Fibroblast of the aortic adventitia (primary cell): ENCODE results near the gene IQCE. TPM values are rescaled to one million over a fixed set of nuclear protein-coding genes. Genes with fewer than 3 reads are reported as not detected.

ENCODE experiments used
- DNase-seq: peaks from one replicate; pipeline ENCODE4 v3.0.0-alpha.2; 2010; ENCODE audit warnings: low read depth
- H3K4me3 ChIP-seq: 2 replicates; pipeline ENCODE4 v1.5.1; 2011; ENCODE audit warnings: low read depth, mild to moderate bottlenecking, control low read depth, low read length, moderate library complexity
- CTCF ChIP-seq: IDR thresholded peaks from 2 replicates; pipeline ENCODE4 v1.5.1; 2011; ENCODE audit warnings: mild to moderate bottlenecking, low read length, control low read depth, inconsistent platforms; ENCODE audit not compliant: insufficient read depth
- total RNA-seq: library from RNA; depleted of rRNA; stranded (reverse); fragments of >200 nt; gene quantifications from 2 replicates; pipeline ENCODE4 v1.2.3, GENCODE V29; 2012; ENCODE audit warnings: low replicate concordance

Gene IQCE
- total RNA-seq, 1 donor = 14.0 TPM

GRCh38 chr7:2649991-2650390 lies 91.2 kb downstream of the IQCE start:
- no peak overlapping the region for H3K4me3 ChIP-seq
- TF ChIP-seq CTCF = no peak
- DNase-seq = no peak

- no peak for DNase-seq
- H3K4me3 ChIP-seq = no peak overlapping the region
- TF ChIP-seq CTCF = no peak
These were observed 91.7 kb downstream of the IQCE start for GRCh38 chr7:2650451-2650850.

- TF ChIP-seq CTCF = no peak
- DNase-seq = no peak
- no peak overlapping the region for H3K4me3 ChIP-seq
These were observed 92.6 kb downstream of the IQCE start for GRCh38 chr7:2651336-2651735.

- no peak for DNase-seq
These were observed 93.3 kb downstream of the IQCE start for GRCh38 chr7:2651847-2652735.

GRCh38 chr7:2652736-2653060 lies 93.9 kb downstream of the IQCE start:
- DNase-seq = no peak
- no peak for TF ChIP-seq CTCF
- H3K4me3 ChIP-seq = no peak overlapping the region

More at GRCh38 chr7:2651847-2652735, 93.3 kb downstream of the IQCE start:
- no peak for TF ChIP-seq CTCF
- H3K4me3 ChIP-seq = no peak overlapping the region

GRCh38 chr7:2654059-2654458 lies 95.3 kb downstream of the IQCE start:
- no peak overlapping the region for H3K4me3 ChIP-seq
- TF ChIP-seq CTCF = no peak
- DNase-seq = no peak
